ENCODE data around the gene SRRM4. TPM values are rescaled to one million over a fixed set of nuclear protein-coding genes. Genes with fewer than 3 reads are reported as not detected.

Gene SRRM4
- total RNA-seq, 4 donors from 2014 or later: under 0.01 to 0.14 (median 0.09) TPM; not detected in 1

DNA sequence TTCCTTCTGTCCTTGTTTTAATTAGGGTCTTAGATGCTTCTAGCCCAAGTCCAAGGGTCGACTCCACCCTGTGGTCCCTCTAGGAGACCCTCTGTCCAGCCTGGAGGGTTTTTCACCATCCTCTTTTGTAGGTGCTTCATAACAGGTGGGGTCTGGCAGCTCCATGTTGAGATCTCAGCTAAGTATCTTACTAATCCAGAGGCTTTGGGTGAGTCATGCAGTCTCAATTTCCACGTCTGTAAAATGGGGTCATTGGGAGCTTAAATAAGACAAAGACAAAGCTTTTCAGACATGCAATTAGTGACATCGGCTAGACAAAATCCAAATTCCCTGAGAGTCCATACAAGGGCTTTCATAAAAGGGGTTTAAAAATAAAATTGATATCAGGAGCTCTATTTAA, 200.6 kb downstream of the SRRM4 start:
- no peaks in the 10 kb centered on the region for H3K4me1 ChIP-seq
- H3K27ac ChIP-seq: peak overlapping the region; percentile 82 to 94

DNA sequence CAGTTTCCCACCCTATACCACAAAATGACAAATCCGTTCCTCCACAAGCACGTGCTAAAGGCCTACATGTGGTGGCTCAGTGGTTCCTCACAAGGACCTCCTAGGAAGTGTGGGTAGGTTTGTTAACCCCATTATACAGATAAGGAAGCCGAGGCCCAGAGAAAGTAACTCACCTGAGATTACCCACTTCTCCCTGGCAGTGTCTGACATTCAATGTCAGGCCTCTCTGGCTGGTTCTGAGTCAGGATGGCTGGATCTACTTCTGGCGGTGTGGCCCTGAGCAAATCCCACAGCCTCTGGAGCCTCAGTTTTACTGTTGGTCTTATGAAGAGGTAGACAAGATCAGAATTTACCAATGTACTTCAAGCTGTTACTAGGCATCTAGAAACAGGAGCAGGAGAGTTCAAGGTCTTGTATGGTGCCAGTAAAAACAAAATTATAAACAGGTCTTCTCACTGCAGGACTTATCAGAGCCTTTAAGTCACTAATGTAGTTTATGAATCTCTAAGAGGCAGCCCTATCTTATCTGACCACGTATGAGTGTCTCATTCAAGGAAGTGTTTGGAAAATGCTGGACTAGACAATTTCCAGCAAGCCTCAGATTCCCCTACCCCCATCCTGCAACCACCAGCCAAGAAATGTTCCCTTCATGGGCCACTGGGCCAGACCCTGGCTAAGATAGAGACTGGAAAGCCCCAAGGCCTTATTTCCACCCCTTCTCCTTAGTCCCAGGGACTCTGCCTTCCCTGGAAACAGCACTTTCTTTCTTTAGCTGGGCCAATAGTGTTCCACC, 201.6 kb downstream of the SRRM4 start:
- no peak for DNase-seq
- H3K4me3 ChIP-seq: no peak overlapping the region
- no peaks in the 10 kb centered on the region for H3K27me3 ChIP-seq
- H3K36me3 ChIP-seq: no peaks in the 10 kb centered on the region
- peak overlapping the region; percentile 82 to 94 for H3K27ac ChIP-seq
- no peaks in the 10 kb centered on the region for H3K9me3 ChIP-seq
- intact Hi-C loops (cut with DNase I; ENCODE audit: low total_unique reads): no loop called here
- TF ChIP-seq, protein P1, sequence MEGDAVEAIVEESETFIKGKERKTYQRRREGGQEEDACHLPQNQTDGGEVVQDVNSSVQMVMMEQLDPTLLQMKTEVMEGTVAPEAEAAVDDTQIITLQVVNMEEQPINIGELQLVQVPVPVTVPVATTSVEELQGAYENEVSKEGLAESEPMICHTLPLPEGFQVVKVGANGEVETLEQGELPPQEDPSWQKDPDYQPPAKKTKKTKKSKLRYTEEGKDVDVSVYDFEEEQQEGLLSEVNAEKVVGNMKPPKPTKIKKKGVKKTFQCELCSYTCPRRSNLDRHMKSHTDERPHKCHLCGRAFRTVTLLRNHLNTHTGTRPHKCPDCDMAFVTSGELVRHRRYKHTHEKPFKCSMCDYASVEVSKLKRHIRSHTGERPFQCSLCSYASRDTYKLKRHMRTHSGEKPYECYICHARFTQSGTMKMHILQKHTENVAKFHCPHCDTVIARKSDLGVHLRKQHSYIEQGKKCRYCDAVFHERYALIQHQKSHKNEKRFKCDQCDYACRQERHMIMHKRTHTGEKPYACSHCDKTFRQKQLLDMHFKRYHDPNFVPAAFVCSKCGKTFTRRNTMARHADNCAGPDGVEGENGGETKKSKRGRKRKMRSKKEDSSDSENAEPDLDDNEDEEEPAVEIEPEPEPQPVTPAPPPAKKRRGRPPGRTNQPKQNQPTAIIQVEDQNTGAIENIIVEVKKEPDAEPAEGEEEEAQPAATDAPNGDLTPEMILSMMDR (IDR thresholded peaks at IDR 0.05): no peak
- TF ChIP-seq POLR2A (IDR thresholded peaks at IDR 0.05): no peak
- H3K4me1 ChIP-seq: no peaks in the 10 kb centered on the region

More for the DNA sequence above, 200.6 kb downstream of the SRRM4 start:
- Histone ChIP-seq H3K27me3 (no peaks in the 10 kb centered on the region), H3K4me3 (peak overlapping the region; percentile 54 to 77), H3K36me3 (no peaks in the 10 kb centered on the region), H3K9me3 (no peaks in the 10 kb centered on the region)
- TF ChIP-seq POLR2A (IDR thresholded peaks at IDR 0.05): no peak
- TF ChIP-seq, protein P1 (IDR thresholded peaks at IDR 0.05): no peak
- intact Hi-C loops (cut with DNase I; ENCODE audit: low total_unique reads): no loop called here
- no peak for DNase-seq

- Histone ChIP-seq H3K27me3 (no peaks in the 10 kb centered on the region), H3K4me1 (no peaks in the 10 kb centered on the region), H3K27ac (peak overlapping the region; percentile 82 to 94), H3K36me3 (no peaks in the 10 kb centered on the region), H3K9me3 (no peaks in the 10 kb centered on the region), H3K4me3 (no peak overlapping the region)
- intact Hi-C loops (cut with DNase I; ENCODE audit: low total_unique reads): no loop called here
- DNase-seq: no peak
- TF ChIP-seq, protein P1 (IDR thresholded peaks at IDR 0.05): no peak
- no peak for TF ChIP-seq POLR2A (IDR thresholded peaks at IDR 0.05)
These were observed 202.8 kb downstream of the SRRM4 start for GRCh38 chr12:119183942-119184695.

- H3K9me3 ChIP-seq: no peaks in the 10 kb centered on the region
- H3K27ac ChIP-seq: no peak overlapping the region
- H3K4me1 ChIP-seq: no peaks in the 10 kb centered on the region
- intact Hi-C loops (cut with DNase I; ENCODE audit: low total_unique reads): no loop called here
- DNase-seq: no peak
- H3K27me3 ChIP-seq: no peaks in the 10 kb centered on the region
- TF ChIP-seq, protein P1 (IDR thresholded peaks at IDR 0.05): no peak
- TF ChIP-seq POLR2A (IDR thresholded peaks at IDR 0.05): no peak
- no peak overlapping the region for H3K4me3 ChIP-seq
- H3K36me3 ChIP-seq: no peaks in the 10 kb centered on the region
These were observed 213.9 kb downstream of the SRRM4 start for GRCh38 chr12:119195256-119195655.

- no peaks in the 10 kb centered on the region for H3K4me1 ChIP-seq
- peak overlapping the region; percentile 25 to 30 for H3K27ac ChIP-seq
- DNase-seq: no peak
These were observed 217.1 kb downstream of the SRRM4 start for GRCh38 chr12:119198440-119198839.

More at GRCh38 chr12:119198440-119198839, 217.1 kb downstream of the SRRM4 start:
- Histone ChIP-seq H3K9me3 (no peaks in the 10 kb centered on the region), H3K36me3 (no peaks in the 10 kb centered on the region), H3K27me3 (no peaks in the 10 kb centered on the region), H3K4me3 (no peak overlapping the region)
- TF ChIP-seq POLR2A (IDR thresholded peaks at IDR 0.05): no peak
- TF ChIP-seq, protein P1 (IDR thresholded peaks at IDR 0.05): no peak
- intact Hi-C loops (cut with DNase I; ENCODE audit: low total_unique reads): no loop called here

Measured in uterus (tissue), 4 donors.